Mononuclear cell (primary cell): ENCODE data around the gene DNASE2B. TPM values are rescaled to one million over a fixed set of nuclear protein-coding genes. Genes with fewer than 3 reads are reported as not detected.

Experiments used
- H3K27me3 ChIP-seq: 2 replicates; pipeline ENCODE4 v1.6.0; 2011; ENCODE audit warnings: low read length, control low read depth; ENCODE audit not compliant: insufficient read depth
- H3K4me1 ChIP-seq: 2 replicates; pipeline ENCODE4 v1.5.1; 2011; ENCODE audit warnings: mild to moderate bottlenecking, low read length, control low read depth; ENCODE audit not compliant: insufficient read depth
- H3K4me3 ChIP-seq: 2 replicates; pipeline ENCODE4 v1.5.1; 2011; ENCODE audit warnings: mild to moderate bottlenecking, low read length, moderate library complexity
- H3K9me3 ChIP-seq: 2 replicates; pipeline ENCODE4 v1.5.1; 2011; ENCODE audit warnings: low read depth, mild to moderate bottlenecking, control low read depth, low read length
- total RNA-seq: library from RNA; depleted of rRNA; stranded (reverse); fragments of >200 nt; gene quantifications from one replicate; pipeline ENCODE4 v1.2.3, GENCODE V29; 2012

The DNASE2B gene
- not detected for total RNA-seq

- Histone ChIP-seq H3K4me1 (no peaks in the 10 kb centered on the region), H3K4me3 (no peak within 1 kb of the TSS), H3K27me3 (no peaks in the 10 kb centered on the region), H3K9me3 (no peaks in the 10 kb centered on the region)
These were observed at the start of gene DNASE2B for GRCh38 chr1:84398175-84399155. Gene DNASE2B (plus strand): TSS chr1:84398484. CDS start chr1:84398565, 81 bp downstream.

GRCh38 chr1:84348759-84349158, 49.5 kb upstream of the DNASE2B start:
- no peaks in the 10 kb centered on the region for H3K4me1 ChIP-seq
- H3K4me3 ChIP-seq, result no peak overlapping the region
- no peaks in the 10 kb centered on the region for H3K9me3 ChIP-seq
- no peaks in the 10 kb centered on the region for H3K27me3 ChIP-seq

GRCh38 chr1:84350104-84350503, 48.2 kb upstream of the DNASE2B start:
- H3K4me1 ChIP-seq, result no peaks in the 10 kb centered on the region
- no peak overlapping the region for H3K4me3 ChIP-seq
- H3K9me3 ChIP-seq, result no peaks in the 10 kb centered on the region
- no peaks in the 10 kb centered on the region for H3K27me3 ChIP-seq

- H3K4me1 ChIP-seq, result no peaks in the 10 kb centered on the region
- no peak overlapping the region for H3K4me3 ChIP-seq
- no peaks in the 10 kb centered on the region for H3K9me3 ChIP-seq
- H3K27me3 ChIP-seq, result no peaks in the 10 kb centered on the region
These were observed 47.7 kb upstream of the DNASE2B start for GRCh38 chr1:84350550-84350949.

- no peaks in the 10 kb centered on the region for H3K4me1 ChIP-seq
- no peaks in the 10 kb centered on the region for H3K27me3 ChIP-seq
- no peak overlapping the region for H3K4me3 ChIP-seq
- no peaks in the 10 kb centered on the region for H3K9me3 ChIP-seq
These were observed 45.8 kb upstream of the DNASE2B start for GRCh38 chr1:84352298-84353106.

- Histone ChIP-seq H3K27me3 (no peaks in the 10 kb centered on the region), H3K4me1 (no peaks in the 10 kb centered on the region), H3K9me3 (no peaks in the 10 kb centered on the region), H3K4me3 (no peak overlapping the region)
These were observed 44.6 kb upstream of the DNASE2B start for GRCh38 chr1:84353695-84354094.

- no peaks in the 10 kb centered on the region for H3K27me3 ChIP-seq
- H3K4me3 ChIP-seq, result no peak overlapping the region
- H3K9me3 ChIP-seq, result no peaks in the 10 kb centered on the region
- H3K4me1 ChIP-seq, result no peaks in the 10 kb centered on the region
These were observed 42.7 kb upstream of the DNASE2B start for GRCh38 chr1:84355556-84355955.

GRCh38 chr1:84356881-84357280, 41.4 kb upstream of the DNASE2B start:
- H3K4me1 ChIP-seq, result no peaks in the 10 kb centered on the region
- no peaks in the 10 kb centered on the region for H3K9me3 ChIP-seq
- no peak overlapping the region for H3K4me3 ChIP-seq
- no peaks in the 10 kb centered on the region for H3K27me3 ChIP-seq

- Histone ChIP-seq H3K9me3 (no peaks in the 10 kb centered on the region), H3K27me3 (no peaks in the 10 kb centered on the region), H3K4me3 (no peak overlapping the region), H3K4me1 (no peaks in the 10 kb centered on the region)
These were observed 39.6 kb upstream of the DNASE2B start for GRCh38 chr1:84358695-84359094.

GRCh38 chr1:84360316-84360715, 38.0 kb upstream of the DNASE2B start:
- Histone ChIP-seq H3K4me1 (no peaks in the 10 kb centered on the region), H3K9me3 (no peaks in the 10 kb centered on the region), H3K27me3 (no peaks in the 10 kb centered on the region), H3K4me3 (no peak overlapping the region)

GRCh38 chr1:84361796-84362195, 36.5 kb upstream of the DNASE2B start:
- H3K4me3 ChIP-seq, result no peak overlapping the region

GRCh38 chr1:84363019-84363418, 35.3 kb upstream of the DNASE2B start:
- no peaks in the 10 kb centered on the region for H3K27me3 ChIP-seq
- no peaks in the 10 kb centered on the region for H3K4me1 ChIP-seq
- H3K9me3 ChIP-seq, result no peaks in the 10 kb centered on the region
- no peak overlapping the region for H3K4me3 ChIP-seq

More at GRCh38 chr1:84361796-84362195, 36.5 kb upstream of the DNASE2B start:
- Histone ChIP-seq H3K4me1 (no peaks in the 10 kb centered on the region), H3K9me3 (no peaks in the 10 kb centered on the region), H3K27me3 (no peaks in the 10 kb centered on the region)

GRCh38 chr1:84363622-84364021, 34.7 kb upstream of the DNASE2B start:
- Histone ChIP-seq H3K4me1 (no peaks in the 10 kb centered on the region), H3K4me3 (no peak overlapping the region), H3K27me3 (no peaks in the 10 kb centered on the region), H3K9me3 (no peaks in the 10 kb centered on the region)

GRCh38 chr1:84365225-84366221, 32.8 kb upstream of the DNASE2B start:
- Histone ChIP-seq H3K4me3 (no peak overlapping the region), H3K9me3 (no peaks in the 10 kb centered on the region), H3K27me3 (no peaks in the 10 kb centered on the region)

More at GRCh38 chr1:84365225-84366221, 32.8 kb upstream of the DNASE2B start:
- H3K4me1 ChIP-seq, result no peaks in the 10 kb centered on the region
